22Rv1 (cell line): ENCODE results near the gene FAM222A.

Experiments used
- H3K27ac ChIP-seq: fragments of 450-650 bp; 2 replicates; pipeline ENCODE4 v1.5.1; 2017
- ZFX ChIP-seq: fragments of 450-650 bp; IDR thresholded peaks from 2 replicates; pipeline ENCODE4 v1.6.1; 2017; ENCODE audit warnings: antibody characterized with exemption, borderline replicate concordance
- TF ChIP-seq, protein P1 (sequence below): fragments of 450-650 bp; IDR thresholded peaks from 2 replicates; pipeline ENCODE4 v1.5.1; 2017; ENCODE audit warnings: mild to moderate bottlenecking

Gene FAM222A

DNA sequence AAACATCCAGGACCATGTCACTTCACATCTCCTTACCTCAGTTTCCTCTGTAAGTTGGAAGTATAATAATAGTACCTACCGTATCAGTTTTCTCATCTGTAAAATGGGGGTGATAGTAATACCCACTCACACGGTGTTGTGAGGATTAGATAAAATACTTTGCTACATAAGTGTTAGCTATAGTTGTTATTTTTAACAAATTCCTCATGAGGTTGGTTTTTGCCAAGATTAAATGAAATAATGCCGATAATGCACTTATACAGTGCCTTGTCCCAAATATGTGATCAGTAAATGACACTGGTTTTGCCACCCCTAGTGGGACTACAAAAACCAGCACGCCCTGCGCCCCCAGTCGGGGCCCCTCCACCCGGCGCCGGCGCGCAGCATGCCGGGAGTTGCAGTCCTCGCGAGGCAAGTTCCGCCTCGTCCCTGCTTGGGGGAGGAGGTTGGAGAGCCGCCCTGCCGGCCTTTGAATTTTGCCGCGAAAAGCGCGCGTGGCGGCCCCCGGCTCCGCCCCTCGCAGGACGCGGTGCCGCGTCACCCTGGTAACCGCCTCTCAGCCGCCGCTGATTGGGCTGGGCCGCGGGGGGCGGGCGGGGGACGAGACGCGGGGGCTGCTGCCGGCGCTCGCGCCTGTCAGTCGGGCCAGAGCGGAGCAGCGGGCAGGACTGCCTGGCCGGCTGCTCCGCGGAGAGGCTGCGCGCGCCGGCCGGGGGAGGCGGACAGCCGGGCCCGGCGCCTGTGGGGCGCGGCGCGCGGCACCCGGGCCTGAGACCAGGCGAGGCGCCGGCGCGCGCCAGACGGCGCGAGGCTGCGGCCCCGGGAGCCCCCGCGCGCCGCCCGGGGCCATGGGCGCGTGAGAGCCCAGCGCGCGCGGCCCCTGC, at the start of gene FAM222A:
Gene FAM222A, plus strand, starts transcription at position 639 of the 884 bp plus-strand sequence. CDS start 30,322 bp downstream, outside the sequence.
- no peak for TF ChIP-seq ZFX
- TF ChIP-seq, protein P1, sequence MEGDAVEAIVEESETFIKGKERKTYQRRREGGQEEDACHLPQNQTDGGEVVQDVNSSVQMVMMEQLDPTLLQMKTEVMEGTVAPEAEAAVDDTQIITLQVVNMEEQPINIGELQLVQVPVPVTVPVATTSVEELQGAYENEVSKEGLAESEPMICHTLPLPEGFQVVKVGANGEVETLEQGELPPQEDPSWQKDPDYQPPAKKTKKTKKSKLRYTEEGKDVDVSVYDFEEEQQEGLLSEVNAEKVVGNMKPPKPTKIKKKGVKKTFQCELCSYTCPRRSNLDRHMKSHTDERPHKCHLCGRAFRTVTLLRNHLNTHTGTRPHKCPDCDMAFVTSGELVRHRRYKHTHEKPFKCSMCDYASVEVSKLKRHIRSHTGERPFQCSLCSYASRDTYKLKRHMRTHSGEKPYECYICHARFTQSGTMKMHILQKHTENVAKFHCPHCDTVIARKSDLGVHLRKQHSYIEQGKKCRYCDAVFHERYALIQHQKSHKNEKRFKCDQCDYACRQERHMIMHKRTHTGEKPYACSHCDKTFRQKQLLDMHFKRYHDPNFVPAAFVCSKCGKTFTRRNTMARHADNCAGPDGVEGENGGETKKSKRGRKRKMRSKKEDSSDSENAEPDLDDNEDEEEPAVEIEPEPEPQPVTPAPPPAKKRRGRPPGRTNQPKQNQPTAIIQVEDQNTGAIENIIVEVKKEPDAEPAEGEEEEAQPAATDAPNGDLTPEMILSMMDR, result no peak
- peak within 1 kb of the TSS; percentile 85 for H3K27ac ChIP-seq

DNA sequence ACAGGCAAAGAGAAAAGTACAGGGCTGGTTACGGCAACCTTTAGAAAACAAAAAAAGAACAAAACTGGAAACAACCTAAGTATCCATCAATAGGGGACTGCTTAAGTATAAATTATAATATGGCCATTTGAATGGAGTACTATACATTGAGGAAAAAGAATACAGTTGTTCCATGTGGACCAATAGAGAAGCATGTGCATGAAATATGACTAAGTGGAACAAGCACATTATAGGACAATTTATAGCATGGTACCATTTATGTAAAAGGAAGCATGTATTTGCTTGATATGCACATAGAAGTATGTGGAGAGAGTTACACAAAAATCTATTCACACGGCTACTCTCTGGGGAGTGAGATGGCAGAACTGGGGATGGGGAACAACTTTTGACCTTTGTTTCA, 49.2 kb upstream of the FAM222A start:
- TF ChIP-seq ZFX, result no peak
- TF ChIP-seq, protein P1, result no peak

DNA sequence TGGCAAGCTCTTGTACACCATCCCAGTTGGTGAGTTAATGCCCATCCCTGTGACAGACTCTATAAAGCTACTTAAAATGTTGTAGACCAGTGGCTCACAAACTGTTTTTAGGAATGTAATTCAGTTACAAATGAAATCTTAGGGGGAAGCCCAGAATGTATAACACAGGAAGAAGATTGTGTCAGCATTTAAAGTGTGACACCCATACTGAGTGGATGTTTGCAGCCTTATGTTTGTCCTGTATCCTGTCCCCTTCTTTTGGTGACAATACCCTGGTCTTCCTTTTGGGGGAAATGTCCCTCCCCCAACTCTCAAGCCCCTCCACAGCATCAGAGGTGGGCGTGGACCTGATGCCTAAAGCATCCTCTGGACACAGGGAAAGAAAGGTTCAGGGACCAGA, 47.6 kb upstream of the FAM222A start:
- TF ChIP-seq ZFX, result no peak
- TF ChIP-seq, protein P1, result no peak
- no peak overlapping the region for H3K27ac ChIP-seq

More for the DNA sequence above, 49.2 kb upstream of the FAM222A start:
- no peak overlapping the region for H3K27ac ChIP-seq

DNA sequence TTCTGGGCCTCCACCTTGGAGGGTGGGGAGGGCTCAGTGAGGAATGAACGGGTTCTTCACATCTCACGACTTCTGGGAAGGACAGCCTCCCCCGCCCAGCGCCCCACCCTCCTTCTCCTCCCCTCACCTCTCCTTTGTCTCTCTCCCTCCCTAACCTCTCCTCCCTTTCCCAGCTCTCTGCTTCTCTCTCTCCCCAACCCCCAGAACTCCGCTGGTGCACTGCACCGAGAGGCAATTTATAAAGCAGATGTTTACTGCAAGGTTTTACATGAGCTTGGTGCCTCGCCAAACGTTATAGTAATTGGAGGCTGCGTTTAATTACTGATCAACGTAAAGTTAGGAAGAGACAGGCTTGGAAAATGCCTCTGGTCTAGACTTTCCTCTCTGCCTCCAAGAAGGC, 42.9 kb upstream of the FAM222A start:
- H3K27ac ChIP-seq, result no peak overlapping the region
- no peak for TF ChIP-seq ZFX
- TF ChIP-seq, protein P1, result no peak

DNA sequence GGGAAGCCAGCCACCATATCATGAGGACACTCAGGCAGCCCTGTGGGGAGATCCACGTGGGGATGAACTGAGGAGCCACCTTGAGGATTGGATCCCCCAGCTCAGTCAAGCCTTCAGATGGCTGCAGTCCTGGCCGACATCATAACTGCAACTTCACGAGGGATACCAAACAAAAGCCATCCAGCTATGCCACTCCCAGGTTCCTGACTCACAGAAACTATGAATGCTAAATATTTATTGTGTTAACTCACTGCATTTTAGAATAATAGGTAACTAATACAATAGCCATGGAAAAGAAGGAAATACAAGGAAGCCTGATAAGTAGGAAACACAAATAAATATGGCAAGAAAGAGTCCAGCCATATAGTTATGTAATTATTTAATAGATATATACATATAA, 42.1 kb upstream of the FAM222A start:
- no peak overlapping the region for H3K27ac ChIP-seq
- TF ChIP-seq ZFX, result no peak
- TF ChIP-seq, protein P1, result no peak

DNA sequence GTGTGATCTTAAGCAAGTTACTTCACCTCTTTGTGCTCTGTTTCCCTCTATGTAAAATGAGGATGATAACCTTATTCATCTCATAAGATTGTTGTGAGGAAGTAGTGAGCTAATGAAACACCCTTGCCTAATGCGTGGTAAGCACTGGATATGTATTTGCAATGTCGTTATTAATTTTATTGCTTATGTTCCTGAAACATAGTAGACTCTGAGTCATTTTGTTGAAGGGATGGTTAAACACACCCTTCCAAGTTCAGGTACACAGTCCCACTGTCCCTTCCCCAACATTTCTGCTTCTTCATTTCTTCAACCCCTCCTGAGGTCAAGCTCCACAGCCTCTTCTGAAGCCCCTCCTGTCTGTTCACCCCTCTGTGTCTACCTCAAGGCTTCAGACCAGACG, 40.2 kb upstream of the FAM222A start:
- TF ChIP-seq, protein P1, result no peak
- no peak for TF ChIP-seq ZFX
- no peak overlapping the region for H3K27ac ChIP-seq

DNA sequence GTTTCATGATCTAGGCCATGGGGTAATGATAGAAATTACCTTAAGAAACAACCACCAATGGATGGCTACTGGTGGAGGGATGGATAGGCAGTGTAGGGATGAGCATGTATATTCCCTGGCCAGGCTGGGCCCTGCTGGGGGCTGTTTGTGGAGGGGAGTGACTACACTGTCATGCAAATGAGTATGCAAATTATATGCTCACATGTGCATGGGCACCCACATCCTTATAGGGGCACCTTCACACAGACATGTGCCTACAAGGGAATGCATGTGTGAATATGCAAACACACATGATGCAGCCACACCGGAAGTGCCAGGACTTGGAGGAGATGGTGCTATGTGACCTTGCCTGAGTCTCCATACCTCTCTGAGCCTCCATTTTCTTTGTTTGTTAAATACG, 39.7 kb upstream of the FAM222A start:
- H3K27ac ChIP-seq, result no peak overlapping the region
- TF ChIP-seq ZFX, result no peak
- TF ChIP-seq, protein P1, result no peak
